Islet of Langerhans (tissue), 1 donor: Measurements from ENCODE around the gene EML6.

ENCODE experiments used
- FAIRE-seq: peaks from one replicate; lab custom pipeline; 2011; peaks lifted over from hg19 to GRCh38; lab: Jason Lieb, UNC

Gene EML6

DNA sequence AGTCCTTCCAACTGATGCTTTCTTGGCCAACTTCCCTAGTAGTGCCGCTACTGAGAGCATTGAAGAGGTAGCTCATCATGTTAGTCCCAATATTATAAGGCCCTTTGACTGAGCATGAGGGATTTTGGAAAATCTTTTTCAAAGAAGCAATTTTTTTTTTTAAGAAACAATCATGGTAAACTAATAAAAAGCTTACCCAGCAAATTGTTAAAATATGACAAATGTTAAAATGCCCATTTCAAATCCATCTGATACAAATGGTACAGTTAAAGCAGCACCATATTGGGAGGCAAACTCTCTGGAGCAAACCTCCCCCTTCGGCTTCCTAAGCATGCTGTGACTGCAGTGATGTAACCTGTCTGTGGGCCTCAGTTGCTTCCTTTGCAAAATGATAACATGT, 191.2 kb downstream of the EML6 start:
- no peak for FAIRE-seq

DNA sequence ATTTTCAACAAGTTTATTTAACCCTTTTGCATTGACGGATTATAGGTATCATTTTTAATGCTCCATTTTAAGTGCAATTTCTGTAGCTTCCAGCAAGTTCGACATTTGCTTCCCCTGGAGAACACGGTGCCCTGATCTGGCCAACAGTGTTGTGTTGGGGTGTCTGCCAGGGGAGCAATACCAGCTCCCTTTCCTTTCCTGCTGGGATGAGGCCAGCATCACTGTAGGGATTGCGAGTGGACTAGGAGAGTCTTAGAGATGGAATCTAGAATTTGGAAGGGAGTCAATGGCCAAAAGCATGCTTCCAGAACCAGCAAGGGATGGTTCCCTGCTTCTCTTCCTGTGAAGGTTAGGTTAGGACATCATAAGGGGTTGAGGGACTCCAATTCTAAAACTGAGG, 191.6 kb downstream of the EML6 start:
- no peak for FAIRE-seq

DNA sequence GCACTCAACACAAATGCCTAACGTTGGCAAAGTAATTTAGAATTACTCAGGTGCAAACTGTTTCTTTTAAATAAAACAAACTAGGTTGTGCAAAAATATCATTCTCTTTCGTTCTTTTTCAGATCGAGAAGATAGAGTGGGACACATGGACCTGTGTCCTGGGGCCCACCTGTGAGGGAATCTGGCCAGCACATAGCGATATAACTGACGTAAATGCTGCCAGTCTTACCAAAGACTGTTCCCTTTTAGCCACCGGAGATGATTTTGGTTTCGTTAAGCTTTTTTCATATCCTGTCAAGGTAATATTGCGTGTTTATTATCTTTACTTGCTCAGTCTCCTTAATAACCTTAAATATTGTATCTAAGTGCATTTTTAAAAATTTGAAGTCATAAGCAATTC, 193.2 kb downstream of the EML6 start:
- FAIRE-seq: no peak

DNA sequence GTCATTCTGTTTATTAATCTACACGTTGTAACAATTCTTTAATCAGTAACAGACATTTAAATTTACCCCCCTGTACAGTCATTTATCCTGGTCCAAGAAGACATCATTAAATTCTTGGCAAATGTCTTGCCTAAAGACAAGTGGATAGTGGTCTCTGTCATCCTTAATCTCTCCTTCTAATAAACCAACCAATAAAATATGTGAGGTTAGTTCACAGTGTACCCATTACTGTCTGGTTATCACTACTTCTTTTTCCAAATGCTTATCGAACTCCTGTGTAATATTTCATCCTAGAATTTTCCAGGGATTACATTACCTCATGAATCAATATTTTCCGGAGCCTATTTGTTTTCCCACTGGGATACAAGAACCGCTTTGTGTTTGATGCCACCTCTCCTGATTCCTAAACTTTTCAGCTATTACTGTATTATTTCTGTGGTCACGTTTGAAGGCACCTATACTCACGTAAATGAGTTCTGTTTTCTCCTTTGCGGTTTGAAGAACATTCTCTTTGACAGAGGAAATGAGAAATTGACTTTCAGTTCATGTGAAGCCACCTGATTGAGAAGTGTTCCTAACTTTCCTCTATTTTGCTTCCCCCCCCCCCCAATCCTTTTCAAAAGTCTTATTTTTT, 195.3 kb downstream of the EML6 start:
- FAIRE-seq: no peak

DNA sequence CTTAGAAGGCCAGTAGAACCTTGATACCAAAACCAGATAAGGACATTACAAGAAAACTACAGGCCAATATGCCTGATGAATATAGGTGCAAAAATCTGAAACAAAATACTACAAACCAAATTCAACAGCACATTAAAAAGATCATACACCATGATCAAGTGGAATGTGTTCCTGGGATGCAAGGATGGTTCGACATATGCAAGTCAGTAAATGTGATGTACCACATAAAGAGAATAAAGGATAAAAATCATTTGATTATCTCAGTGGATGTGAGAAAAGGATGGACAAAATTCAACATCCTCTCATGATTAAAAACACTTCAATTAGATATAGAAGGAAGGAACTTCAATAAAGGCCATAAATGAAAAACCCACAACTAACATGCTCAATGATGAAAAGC, 197.2 kb downstream of the EML6 start:
- FAIRE-seq: no peak

DNA sequence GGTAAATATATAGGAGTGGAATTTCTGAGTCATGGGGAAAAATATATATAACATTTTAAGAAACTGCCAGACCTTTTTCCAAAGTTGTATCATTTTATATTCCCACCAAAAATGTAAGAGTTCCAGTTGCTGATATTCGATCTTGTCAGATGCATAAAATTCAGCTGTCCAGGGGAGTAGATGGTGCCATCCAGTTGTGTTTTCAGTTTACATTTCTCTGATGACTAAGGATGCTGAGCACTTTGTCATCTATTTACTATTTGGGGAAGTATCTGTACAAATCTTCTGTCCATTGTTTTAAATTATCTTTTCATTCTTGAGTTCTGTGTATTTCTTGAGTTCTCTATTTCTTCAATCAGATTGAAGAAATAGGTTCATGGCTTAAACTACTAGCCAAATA, 200.7 kb downstream of the EML6 start:
- FAIRE-seq: no peak

DNA sequence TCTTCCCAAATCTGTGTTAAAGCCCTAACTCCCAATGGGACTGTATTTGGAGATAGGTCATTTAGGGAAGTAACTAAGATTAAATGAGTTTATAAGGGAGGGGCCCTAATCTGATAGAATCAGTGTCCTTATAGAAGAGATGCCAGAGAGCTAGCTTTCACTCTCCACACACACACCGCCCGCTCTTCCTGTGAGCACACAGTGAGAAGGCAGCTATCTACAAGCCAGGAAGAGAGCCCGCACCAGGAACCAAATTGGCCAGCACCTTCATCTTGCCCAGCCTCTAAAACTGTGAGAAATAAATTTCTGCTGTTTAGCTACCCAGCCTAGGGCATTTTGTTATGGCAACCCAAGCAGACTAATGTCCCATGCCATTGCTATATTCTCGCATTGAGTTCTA, 201.6 kb downstream of the EML6 start:
- no peak for FAIRE-seq

DNA sequence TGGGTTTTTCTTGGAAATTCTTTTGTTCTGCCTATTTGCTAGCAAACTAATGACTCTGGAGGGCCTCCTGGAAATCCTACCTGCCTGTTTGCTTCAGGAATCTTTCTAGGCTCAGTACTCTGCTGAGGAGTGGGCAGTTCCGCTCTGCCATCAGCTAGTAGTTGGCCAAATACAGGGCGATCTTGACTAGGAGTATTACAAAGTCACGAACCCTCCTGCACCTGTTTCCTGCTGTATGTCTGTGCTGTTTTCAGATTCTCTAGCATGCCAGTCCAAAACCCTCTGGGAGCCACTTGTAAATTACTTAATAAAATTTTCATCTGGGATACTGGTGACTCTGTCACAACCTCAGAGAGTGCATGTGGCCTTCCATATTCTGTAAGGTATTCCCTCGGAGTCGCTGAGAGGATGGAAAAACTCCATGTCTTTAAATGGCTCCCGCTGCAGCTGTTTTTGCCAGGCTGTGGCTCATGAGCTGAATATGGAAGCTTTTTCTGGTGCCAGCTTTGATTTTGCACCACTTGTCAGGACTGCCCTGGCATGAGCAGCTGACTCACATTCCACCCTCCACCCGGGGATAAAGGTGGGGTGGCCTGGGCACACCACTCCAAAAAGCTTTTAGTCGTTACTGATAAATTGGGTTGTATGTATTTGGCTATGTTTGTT, 203.8 kb downstream of the EML6 start:
- no peak for FAIRE-seq

DNA sequence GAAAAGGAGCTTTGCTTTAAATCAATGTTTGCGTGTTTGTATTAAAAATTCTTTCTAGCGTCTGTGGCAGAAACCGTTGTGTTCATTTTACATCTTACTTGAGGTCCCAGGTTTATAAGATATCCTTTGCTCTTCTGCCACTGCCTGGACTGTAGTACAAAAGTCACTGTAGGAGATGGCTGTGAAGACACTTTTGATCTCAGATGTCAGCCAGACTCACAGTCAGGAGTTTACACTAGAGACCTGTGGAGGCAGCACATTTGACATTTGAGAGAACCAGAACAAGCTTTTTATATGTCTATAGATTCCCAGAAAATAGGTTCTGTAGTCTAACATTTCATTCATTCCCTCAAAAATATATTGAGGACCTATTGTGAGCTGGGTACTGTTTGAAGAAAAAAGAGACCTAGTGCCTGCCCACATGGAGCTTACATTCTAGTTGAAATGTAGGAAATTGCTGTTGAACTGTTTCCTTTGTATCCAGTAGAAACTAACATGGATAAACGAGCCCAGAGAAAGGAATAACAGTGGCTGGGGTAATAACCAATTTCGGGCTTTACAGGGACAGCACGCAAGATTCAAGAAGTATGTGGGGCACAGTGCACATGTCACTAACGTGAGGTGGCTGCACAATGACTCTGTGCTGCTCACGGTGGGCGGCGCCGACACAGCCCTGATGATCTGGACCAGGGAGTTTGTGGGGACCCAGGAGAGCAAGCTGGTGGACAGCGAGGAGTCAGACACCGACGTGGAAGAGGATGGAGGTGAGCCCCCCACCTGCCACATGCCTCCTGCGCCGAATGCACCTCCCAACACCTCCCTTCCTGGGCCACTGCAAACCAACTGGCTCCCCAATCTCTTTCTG, 204.5 kb downstream of the EML6 start:
- FAIRE-seq: no peak

DNA sequence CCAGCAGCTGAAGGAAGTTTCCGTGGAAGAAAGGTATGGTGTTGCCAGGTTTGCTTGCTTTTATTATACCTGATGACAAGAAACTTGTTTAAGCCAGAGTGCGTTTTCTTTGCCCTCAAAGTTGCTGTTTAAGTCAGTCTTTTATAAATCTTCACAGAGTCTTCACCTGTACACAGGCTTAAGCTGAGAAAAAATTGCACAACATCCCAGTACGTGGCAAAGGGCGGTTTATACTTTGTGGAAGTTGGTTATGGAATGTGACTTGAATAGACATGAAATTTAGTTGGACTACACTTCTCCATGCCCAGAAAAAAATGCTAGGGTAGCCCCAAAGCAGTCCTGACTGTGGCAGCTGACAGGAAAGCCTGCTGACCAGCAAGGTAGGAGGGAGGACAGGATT, 205.3 kb downstream of the EML6 start:
- no peak for FAIRE-seq

DNA sequence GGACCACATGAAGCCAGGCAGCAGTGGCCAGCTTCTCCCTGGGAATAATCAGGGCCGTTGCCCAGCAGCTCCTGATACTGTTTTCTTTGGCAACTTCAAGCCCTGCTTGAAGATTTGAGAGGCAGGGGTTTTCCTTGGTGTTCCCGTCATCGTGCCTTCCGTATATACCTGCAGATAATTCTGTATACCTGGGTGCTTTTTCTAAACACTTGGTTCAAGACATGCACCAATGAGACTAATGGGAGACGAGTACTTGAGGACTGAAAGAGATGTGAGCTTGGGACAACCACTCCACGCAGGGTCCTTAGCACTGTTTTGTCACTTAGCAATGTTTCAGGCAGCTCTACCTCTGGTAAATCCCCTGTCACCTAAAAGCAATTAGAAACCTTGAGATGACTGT, 208.0 kb downstream of the EML6 start:
- FAIRE-seq: no peak

DNA sequence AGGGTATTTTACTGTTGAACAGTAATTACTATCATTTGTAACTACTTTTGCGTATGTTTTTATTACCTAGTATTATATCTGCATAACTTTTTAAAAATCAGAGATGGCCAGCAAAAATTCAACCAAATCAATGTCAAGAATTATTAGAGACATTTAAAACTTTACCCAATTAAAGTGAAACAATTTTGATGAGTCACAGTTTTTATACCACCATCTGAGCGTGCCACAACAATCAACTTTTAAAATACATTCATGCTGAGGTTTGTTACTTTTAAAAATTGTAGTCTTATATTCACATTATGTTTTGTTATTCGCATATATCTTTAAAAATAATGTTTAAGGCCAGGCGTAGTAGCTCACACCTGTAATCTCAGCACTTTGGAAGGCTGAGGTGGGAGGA, 211.9 kb downstream of the EML6 start:
- FAIRE-seq: no peak

DNA sequence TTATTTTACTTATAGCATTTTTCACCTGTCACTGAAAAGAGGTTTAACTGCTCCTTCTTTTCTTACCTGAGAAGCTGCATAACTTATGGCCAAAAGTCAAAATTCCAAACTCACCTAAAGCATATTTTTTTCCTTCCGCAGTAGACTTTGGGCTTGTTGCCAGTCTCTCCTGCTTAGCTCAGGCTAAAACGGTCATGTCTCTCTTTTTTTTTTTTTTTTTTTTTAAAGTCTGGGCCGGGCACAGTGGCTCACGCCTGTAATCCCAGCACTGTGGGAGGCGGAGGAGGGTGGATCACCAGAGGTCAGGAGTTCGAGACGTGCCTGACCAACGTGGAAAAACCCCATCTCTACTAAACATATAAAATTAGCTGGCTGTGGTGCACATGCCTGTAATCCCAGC, 213.3 kb downstream of the EML6 start:
- FAIRE-seq: no peak

DNA sequence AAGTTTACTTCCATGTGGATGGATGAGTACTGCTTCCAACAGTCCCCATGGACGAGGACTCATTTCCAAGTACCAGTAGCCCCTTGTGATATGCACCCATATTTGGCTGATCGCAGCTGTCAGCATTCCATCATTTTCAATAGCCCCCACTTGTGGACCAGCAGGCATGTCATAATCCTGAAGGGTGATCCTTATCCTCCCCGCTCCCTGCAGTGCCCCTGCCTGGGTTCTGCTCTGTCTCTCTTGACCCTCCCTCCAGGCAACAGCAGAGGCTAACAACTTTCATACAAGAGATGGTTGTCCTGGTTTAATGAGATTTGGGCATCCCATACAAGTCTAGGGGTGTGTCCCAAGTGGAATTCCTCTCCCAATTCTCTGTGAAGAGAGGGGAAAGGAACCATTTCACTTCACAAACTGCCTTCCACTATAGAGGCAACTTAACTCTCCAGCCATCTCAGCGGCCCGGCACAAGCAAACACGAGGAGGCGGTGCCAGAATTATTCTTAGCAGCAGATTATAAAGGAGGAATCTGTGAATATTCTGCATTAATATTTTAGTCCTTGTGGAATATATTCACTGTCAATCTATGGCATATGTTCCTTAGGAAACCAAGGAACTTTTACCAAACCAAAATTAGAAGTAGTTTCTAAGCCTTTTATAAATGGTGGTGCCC, 216.1 kb downstream of the EML6 start:
- FAIRE-seq: no peak

DNA sequence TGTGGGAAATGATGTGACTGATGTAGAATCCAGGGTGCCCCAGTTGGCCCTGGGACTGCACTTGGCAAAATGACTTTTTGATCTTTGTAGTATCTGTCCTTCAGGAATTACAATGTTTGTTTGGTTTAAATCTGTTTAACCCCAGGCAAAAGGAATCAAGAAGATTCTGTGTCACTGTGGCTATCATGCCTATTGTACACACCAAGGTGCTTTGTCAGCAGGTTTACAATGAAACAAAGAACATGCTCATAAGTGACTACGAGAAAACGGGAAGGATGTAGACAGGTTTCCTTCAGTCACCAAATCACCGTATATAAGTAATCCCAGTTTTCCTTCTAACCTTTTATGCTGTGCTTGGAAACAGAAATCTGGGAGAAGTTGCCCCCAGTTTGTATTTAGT, 217.3 kb downstream of the EML6 start:
- no peak for FAIRE-seq

DNA sequence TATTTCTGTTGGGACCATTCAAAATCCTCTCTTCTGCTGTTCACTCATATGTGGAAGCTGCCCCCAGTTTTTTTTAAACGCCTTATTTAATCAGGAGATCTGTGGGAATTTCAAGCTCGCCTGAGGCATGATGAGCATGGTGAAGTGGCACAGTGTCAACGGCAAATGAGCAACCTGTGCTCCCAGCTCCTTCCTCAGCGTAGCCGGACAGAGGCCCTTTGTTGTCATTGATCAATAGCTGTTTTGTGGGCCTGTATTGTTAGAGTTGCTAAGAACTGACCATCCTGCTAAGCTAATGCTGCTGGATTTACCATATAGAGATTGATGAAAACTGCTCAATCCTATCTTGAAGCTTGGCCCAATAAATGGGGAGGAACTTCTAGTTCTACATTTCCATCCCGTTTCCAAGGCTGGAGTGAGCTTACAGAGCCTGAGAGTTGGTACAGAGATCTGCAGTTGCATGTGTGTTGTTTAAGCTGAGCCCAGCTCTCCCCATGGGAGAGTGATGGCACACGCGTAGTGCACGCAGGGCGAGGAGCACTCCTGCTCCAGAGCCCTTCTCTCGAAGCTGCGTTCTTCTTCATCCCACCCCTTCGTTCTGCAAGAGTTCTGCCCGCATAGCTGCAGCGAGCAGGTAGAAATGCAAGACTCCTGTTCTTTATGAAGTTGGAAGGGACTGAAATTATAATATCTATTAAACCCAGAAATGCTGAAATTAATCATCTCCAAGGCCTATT, 218.0 kb downstream of the EML6 start:
- FAIRE-seq: no peak

DNA sequence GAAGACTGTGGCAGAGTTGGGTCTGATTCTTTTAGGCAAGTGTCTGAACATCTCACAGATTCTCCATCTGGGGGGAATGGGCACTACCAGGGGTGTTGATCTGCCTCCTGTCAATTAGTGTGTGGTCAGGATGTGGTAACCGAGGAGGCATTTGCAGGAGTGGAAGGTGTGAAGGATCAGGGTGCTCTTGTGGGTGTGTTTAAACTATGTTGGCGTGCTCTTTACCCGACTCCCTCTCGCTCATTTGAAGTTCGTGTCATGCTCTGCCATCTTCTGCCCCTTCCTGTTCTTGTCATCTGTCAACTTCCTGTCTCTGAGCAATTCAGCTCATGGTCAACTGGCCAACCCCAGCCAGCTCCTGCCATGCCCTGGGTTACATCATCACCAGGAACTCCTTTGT, 218.9 kb downstream of the EML6 start:
- FAIRE-seq: no peak

DNA sequence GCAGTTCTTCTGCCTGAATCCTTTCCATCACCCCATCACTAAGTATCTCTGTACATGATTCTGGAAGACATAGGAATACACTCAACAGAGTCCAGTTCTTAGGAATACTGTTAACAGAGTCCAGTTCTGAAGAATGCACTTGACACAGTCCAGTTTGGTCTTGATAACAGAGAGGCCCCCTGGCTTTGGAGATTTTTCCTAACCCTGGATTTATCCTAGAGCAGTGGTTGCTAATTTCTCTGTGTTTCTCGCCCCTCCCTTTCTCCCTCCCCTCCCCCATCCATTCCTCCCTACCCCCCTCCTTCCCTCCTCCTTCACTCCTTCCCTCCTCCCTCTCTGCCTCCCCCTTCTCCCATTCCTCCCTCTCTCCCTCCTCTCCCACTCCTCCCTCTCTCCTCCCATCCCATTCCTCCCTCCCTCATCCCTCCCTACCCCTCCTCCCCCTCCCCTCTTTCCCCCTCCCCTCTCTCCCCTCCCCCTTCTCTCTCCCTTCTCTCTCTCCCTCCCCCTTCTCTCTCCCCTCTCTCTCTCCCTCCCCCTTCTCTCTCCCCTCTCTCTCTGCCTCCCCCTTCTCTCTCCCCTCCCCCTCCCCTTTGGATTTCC, 221.4 kb downstream of the EML6 start:
- no peak for FAIRE-seq

DNA sequence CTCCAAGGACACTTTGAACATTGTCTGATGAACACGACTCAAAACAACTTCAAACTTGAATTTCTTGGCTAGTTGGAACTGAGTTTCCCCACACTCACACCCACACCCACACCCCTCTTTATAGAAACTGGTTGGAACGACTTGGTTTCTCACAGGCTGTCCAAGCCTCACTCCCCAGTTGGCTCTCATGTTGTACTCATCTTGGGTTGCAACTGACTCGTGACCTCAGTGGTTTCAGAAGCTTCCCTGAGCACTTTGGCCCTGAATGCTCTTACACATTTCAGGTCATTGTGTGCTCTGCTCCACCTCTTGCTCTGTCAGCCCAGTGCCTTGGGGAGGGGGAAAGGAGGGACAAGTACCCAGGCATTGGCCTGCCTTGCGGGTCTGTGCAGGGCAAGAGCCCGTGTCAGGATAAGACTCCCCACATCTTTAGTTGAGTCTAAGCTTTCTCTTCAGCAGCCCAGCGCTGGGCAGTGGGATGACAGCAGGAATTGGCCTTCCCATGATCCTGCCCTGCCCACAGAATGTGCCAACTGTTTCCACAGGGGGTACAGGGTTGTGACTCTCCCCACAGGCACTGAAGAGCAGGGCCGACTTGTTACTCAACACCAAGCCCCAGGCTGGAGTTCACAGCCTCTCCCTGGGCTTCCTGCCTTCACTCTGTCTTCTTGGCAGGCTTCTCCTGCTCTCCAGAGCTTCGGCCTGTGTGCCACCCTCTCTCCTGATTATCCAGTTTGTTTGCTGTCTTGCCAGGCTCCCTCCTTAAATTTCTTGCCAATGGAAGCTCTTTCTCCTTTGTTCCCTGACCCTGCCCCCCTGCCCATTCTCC, 222.1 kb downstream of the EML6 start:
- no peak for FAIRE-seq

DNA sequence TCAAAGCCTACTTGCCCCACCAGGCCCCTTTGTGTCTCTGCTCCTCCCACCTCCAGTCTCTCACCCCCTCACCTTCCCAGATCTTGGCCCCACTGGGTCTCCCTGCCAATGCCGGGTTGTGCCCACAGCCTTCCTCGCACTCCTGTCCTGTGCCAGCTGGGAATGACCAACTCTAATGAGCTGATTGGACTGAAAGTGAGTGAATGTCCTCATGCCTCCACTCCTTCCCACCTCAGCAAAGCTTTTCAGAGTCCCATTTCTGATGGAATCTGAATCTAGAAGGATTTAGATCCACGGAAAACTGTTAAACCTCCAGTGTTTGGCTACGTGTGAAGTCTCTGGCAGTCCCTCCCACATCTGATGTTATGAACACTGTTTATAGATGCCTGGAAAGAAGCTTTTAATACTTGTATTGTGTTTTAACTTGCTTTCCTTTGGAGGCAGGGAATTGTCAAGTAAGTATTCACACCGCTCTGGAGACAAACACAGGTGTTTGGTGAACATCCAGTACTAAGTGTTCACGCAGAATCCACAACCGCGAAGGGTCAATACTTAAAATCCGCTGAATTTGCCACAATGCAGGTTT, 222.9 kb downstream of the EML6 start:
- no peak for FAIRE-seq

DNA sequence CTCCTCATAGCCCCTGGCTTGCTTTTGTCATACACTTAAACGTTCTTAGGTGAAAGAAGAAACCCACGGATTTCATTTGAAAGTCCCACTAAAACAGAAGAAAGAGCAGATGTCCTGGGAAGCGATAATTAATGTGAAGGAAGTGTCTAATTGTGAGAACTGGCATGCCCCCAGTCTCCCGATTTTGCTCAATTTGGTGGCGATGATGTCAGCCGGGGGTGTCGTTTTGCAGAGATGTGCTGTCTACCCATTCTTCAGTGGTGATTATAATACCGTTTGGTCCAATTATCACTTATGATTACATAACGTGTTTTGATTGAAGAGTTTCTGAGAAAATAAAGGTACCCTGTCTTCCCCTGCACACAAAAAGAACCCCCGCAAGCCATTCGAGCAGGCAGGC, 223.7 kb downstream of the EML6 start:
- no peak for FAIRE-seq
